Activated T-cell treated with anti-CD3 and anti-CD28 coated beads, Interleukin-2, amount 50 U/mL, for 1 hour (primary cell): ENCODE results near the gene COX7A2.

Source experiments
- DNase-seq: peaks from one replicate; pipeline ENCODE4 v3.0.0-alpha.2; 2020

Gene COX7A2

DNA sequence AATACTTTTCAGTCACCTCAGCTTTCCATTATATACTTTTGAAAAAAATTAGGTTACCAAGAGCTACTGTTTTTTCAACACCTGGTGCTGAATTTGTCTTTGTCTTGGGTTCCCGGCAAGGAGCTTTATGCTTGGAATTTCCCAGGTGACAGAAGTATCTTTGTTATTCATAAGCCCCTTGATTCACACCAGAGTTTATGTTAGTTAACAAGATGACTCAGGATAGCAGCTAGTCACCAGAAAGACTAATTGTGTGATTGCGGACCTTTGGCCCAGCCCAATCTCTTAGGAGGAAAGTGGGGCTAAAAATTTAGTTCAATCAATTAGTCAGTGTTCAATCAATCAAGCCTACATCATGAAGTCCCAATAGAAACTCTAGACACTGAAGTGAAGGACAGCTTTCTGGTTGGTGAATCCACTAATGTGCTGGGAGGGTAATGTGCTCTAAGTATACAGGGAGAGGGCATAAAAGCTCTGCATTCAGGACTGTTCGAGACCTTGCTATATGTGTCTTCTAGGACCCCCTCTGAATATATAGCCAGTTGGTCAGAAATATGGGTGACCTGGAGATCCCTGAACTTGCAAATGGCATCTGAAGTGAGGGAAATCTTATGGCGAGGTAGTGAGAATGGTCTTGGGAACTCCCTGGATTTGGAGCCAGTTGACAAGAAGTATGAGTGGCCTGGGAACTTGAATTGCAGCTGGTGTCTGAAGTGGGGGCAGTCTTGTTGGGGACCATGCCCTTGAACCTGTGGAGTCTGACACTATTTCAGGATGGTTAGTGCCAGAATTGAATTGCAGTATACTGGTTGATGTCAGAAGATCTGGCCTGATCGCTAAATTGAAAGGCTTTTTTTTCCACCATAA is 24.8 kb upstream of the COX7A2 start:
- no peak for DNase-seq

DNA sequence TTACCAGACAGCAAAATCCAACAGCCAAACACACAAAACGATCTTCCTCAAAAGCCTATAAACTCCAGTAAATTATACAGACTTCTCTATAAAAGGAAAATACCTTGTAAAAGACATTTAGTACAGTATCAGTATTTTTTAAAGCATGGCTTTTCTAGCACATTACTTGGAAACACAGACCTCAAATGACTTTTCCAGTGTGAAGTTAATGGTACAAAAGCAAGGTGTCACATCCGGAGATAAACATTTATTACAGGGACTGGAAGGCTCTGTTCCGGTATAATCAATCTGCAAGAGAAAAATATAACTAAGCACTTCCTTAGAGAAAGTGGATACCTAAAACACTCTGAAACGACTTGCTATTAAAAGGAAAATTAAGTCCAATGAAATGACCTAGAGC is 23.9 kb upstream of the COX7A2 start:
- DNase-seq, result no peak

DNA sequence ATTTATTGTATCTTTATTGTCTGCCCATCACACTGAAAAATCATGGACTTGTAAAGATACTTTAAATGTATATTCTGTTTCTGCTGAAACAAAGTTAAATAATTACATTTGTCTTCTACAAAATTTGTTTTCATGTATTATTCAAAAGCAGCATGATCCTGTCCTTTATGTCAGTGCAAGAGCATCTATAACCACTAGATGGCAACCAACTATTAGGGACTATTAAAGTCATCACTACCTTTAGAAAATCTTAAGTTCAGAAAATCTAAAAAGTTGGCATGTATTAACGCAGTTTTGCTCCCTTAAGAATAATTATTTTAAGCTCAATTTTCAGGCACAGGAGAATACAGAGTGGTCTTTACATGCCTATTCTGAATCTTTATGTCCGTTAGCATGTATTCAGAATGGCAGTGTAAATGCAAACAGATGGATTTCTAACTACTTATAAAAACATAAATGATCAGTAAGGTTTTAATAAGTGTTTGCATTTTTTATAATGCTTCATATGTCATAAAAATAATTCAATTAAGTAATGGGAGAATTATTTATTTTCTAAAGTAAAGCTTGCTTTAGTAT is 23.2 kb upstream of the COX7A2 start:
- DNase-seq, result no peak

DNA sequence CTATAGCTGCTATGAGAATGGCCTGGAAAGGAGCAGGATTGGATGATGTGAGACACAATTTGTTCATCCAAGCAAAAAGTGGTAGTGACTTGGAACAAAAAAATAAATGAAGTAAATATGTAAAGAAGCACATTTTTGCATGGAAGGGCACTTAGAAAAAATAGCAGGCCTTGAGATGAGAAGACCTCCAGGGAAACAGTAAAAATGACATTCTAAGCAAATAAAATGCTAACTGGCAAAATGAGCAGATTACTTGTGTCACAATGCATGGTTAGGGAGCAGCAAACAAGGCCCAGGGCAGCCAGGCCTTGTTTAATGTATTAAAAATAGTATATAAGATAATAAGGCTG is 19.8 kb upstream of the COX7A2 start:
- DNase-seq, result no peak

DNA sequence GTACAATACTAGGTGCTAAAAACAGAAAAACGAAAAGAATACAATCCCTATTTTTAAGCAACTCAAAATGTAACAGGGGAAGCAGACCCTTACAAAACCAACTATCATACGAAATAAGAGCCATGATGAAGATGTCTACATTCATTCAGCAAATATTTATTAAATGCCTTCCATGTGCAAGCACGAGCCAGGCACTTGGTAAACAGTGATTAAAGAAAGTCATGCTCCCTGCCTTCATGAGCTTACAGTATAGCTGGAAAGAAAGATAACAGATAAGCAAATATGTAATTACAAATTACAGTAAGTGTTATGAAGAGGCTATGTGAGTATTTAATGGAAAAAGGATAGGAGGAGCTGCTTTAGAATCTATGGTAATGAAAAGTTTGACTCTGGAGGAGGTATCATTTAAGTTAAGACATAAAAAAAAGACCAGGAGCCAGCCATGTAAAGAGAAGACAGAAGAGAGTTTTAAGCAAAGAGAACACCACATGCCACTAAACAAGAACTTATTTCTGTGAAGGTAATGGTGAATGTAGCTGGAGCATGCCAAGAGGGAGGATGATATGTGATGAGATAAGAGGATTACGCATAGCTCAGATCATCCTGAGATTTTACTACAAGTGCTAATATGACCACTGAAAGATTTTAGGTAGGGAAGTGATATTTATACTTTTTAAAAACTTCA is 19.3 kb upstream of the COX7A2 start:
- no peak for DNase-seq

DNA sequence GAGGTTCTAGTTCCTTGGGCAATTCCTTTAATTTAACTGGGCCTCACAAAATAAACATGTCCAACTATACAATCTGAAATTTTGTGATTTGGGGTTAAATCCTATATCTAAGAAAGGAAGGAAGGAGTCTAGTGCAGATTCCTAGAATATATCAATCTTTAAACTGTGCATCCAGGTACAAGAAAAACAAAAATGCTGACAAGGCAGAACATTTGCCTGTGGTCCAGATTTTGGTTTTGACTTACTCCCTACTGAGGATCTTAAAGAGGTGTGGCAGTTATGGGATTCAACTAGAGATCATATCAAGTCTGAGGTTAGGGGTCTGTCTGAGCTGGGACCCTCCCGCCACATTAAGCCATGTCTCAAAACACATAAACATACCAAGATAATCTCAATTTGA is 17.7 kb upstream of the COX7A2 start:
- DNase-seq, result no peak

DNA sequence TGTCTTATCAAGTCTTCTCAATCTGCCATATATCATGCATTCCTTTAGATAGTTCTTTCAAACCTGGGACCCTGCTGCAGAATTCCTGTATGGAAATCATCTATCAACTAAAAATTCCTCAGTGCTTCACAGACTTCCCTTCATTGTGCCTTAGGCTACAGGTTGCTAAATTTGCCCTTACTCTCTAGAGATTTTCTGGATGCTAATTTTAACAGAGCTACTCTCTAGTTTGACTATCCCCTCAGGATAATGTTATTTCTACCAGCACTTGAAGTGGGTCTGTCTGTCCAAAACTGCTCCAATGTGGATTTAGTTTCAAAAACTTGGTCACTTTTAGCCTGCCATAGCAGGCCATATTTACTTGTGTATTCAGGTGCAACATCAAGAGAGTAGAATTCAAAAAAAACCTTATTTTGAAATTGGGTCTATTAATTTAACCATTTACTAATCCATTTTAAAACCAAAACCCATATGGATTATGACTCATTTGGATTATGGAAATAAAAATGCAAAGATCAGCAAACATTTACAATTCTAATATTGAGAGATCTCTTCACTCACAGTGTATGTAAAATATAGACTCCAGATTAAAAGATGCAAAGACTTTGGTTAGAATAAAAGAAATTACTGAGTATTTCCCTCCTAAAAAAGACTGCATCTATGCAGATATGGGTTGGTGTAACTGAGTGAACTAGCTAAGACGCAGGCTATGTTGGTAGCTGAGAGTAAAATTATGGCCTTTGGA is 13.9 kb upstream of the COX7A2 start:
- no peak for DNase-seq

DNA sequence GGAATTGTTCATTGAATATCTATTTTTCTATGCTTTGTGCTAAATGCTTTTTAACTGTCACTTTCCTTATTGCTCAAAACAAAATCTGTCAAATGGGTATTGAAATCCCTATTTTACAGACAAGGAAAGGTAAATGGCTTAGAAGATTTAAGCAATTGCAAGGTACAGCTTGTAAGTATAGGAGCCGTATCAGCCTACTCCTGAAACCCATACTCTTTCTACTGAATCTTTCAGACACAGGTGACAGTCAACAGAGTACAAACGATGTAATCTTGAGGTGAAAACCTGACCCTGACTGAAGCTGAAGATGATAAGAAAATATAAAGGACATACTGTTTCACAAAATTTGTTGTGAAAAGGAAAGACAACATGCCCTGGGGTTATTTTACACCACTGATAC is 7.0 kb upstream of the COX7A2 start:
- no peak for DNase-seq

DNA sequence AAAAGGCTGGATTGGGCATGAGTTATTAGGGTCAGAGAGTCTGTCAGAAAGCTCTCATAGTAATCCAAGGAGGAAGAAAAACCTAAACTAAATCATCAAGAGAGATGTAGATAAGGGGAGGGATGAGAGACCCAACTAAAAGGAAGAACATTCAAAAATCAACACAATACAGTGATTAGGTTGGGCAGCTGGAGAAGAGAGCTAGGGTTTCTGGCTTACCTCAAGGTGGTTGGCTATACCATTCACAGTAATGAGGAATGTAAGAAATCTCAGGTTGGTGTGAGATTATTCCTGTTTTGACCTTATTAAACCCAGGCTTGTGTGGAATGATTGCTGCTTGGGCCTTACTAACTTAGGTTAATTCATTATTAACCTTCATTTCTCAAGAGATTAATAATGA is 6.2 kb upstream of the COX7A2 start:
- DNase-seq, result no peak

DNA sequence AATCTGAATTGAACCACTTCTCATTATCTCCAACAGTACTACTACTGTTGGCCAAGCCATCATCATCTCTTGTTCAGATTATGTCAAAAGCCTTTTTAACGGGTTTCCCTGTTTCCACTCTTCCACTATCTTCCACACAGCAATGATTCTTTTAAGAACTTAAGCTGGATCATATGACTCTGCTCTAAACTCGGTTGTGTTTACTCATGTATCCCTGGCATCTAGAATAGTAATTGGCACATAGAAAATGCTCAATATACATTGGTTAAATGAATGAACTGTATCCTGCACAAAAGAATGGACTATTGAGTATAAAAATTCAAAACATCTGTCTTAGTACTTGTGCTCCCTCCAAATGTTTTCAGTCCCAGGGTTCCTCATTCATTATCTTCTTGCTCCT is 2.8 kb upstream of the COX7A2 start:
- DNase-seq, result no peak

DNA sequence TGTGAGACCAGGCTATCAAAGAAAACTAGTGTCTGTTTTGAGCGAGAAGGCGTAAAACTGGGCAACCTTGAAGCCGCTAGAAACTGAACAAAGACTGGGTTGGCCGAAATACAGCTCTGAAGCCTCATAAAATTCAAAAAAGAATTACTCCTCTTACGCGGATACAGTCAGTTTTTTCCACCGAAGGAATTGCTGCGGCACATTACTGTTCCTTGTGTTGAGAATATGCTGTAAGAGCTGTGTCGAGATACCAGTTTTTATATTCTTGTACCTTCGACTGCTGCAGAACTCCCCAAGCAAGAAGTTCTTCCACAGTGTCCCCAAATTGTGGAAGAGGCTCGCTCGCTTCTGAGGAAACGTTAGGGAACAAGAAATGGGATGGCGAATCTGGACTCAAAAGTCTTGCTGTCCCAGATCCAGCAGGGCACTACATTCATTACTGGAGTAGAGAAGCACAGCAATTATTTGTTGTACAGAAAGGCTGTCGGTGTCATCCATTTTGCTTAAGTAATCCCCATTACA is 523 bp upstream of the COX7A2 start:
- no peak for DNase-seq

DNA sequence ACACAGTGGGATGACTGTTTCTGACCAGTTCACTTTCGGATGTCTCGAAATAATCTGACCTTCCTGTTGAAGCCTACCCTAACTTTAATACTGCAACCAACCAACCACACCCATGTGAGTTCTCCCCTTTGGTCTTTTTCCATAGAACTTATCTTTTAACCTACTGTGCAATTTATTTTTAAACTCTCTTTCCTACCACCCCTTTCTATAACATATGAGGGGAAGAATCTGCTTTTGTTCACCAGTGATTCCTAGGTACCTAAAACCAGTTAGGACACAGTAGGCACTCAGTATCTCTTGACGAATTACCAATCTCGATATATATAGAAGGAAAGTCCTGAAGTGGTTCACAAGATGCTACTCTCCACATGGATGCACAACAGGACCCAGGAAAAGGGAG is 7.0 kb downstream of the COX7A2 start:
- DNase-seq, result no peak

DNA sequence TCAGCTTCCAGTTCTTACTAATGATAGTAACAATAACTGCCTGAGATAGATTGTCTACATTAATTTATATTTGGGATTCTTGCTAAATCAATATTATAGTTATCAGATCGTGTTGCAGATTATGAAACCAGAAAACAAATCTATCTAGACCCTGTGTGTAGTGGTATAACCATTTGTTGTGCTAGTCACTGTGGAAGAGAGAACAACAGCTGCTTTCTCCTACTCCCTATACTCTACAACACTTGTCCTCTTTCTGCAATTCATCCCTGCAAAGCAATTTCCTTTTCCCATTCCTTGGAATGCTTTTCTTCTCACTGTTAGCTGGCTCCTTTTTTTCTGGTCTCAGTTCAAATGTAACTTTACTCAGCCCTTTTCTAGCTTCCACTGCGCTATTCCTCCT is 8.3 kb downstream of the COX7A2 start:
- no peak for DNase-seq

DNA sequence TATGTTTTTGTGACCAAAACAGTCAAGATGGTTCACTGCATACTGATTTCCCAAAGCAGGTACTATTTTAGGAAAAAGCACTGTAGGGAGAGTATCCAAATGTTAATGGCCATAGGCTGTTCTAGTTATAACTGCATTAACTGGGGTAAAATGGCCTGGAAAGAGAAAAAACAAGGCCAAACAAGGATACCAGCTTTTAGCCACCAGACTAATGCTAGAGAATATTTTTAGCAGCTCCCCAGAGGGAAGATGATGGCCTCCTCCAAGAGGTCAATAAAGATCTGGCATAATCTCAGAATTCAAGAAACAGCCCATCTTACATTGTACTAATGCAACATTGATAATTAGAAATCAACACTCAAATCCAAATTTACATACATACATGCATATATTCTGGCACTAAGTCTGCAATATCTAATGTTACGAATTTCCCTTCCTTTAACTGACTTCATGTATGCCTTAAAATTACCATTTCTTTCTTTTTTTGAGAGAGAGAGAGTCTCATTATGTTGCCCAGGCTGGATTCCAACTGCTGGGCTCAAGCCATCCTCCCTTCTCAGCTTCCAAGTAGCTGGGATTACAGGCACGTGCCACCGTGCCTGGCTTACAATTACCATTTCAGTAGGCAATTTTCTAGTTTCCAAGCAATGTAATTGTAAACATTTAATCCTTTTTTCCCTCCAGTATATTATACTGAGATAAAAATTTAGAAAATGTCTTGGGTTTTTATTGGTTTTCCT is 9.3 kb downstream of the COX7A2 start:
- DNase-seq, result no peak

DNA sequence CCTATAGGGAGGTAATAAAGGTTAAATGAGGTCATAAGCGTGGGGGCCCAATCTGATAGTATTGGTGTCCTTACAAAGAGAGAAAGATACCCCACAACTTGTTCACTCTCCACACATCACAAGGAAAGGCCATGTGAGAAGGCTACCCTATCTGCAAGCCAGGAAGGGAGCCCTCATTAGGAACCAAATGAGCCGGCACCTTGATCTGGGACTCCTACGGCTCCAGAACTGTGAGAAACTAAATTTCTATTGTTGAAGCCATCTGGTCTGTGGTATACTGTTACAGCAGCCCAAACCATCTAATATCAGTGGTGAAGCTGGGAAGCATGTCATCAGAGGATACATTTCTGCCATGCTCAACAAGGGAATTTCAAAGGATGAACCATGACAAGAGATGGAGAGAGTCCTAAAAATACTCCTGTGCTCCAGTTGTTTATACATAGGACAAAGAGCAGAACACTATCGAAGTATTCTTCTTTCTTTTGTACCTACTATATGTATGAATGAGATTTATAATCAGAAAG is 10.4 kb downstream of the COX7A2 start:
- no peak for DNase-seq

DNA sequence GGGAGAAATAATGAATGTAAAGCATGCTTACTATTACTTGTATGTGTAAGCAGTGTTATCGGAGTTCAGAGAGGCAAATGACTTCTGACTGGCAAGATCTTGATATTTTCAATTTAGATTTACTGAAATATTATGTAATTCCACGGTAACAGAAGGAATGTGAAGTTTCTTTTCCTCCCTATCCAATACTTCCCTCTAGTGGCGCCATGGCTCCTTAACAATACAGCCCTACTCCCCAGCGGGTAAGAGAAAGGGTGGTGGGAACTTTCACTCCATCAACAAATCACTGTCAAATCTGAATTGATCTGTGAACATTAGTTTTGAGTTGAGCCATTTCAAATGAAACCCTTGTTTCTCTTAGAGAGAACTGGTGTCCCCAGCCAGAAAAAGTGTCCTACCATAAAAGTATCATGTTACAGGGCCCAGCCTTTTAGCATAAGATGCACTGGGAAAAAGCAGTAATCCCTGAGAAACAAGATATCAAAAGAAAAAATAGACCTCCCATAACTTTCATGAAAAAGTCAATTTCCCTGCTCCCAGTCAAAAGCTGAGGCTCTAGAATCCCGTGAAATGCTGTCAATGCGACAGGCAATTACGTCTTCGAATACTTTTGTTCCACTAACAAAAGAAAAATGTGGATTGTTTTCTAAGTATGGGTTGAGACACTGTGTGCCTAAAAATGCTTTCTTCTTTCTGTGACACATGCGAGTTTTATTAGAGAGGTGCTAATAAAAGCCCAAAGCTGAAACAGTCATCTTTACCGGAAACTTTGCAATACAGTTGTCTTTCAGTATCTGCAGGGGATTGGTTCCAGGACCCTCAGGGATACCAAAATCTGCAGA is 12.9 kb downstream of the COX7A2 start:
- DNase-seq, result no peak

DNA sequence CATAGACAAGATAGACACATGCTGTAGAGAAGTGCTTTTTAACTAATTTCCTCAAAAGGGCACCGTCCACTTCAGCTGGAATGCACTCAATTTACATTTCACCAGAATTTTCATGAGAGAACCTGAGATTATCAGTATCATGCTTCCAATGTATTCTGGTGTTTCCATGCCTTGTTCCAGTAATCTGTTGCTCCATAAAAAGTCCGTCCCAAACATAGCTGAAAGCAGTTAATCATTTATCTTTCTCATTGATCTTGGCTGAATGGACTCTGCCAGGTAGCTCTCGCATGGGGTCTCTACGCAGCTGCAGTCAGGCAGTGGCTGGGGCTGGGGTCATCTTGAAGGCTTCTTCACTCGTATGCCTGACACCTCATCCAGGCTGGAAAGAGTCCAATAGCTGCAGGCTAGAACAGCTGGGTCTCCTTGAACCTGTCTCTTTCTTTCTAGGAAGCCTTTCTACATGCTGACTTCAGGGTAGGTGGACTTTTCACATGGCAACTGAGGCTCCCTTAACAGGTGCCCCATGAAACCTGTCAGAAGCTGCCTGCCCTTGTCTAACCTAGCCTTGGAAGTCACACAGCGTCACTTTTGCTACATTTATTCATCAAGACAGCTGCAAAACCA is 19.2 kb downstream of the COX7A2 start:
- no peak for DNase-seq

DNA sequence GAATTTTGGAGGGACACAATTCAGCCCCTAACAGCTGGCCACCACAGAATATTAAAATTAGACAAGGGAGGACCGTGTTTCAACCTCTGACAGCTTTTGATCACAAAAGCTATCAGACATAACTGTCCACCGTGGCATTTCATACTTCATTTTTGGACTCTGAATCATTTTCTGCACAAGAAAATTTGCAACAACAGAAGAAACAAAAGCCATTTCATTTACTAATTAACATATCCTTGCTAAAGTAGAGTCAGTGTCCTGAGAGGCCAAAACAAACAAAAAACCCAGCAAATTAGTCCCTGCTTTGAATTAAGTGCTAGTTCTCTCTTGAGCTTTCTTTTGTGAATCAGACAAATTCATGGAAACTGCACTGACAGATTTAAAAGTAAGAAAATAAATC is 20.2 kb downstream of the COX7A2 start:
- no peak for DNase-seq

DNA sequence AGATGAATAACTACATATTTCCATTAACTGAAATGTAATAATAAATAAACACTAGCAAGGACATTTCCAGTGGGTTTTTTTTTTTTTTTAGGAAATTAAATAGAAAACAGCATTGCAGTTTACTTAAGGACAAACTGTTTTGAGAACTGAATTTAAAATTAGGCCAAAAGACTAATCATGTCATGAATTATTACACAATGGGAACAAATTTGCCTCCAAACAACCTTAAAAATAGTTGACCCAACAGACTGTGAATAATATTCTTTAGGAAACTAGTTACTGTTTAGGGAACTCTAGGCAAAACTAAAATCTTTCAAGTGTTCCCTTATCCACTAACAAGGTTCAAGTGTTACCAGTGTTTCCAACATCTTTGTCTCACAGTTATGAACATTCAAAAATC is 21.3 kb downstream of the COX7A2 start:
- DNase-seq, result no peak

DNA sequence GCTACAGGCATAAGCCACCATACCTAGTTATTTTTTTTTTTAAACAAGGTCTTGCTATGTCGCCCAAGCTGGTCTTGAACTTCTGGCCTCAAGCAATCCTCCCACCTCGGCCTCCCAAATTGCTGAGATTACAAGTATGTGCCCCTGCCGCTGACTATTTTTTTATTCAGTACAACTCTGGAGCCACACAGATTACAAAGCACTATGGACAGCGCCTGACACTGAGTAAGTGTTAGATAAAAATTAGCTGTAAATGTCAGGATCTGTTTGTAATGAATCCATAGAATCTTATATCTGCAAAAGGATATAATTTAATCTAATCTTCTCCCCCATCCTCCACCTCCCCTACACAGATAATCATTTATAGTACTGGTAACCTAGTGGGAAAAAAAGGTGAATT is 22.5 kb downstream of the COX7A2 start:
- DNase-seq, result no peak

DNA sequence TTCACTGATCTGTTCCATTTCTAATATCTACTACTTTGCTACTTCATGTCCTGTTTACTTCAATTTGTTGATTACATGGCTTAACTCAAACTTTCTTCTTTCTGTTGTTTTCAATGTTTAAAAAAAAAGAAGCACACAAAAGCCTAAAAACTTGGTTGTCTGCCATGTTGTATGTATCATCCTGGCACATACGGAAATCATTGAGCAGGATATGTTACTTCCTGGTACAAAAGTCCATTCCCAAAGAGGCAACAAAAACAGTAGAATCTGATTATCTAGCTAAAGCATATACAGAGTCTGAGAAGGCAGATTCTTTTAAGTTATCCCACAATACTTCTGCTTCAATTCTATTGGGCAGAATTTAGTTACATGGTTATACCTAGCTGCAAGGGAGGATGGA is 23.2 kb downstream of the COX7A2 start:
- DNase-seq, result no peak
